Activated CD4-positive, alpha-beta memory T cell treated with anti-CD3 and anti-CD28 coated beads, Interleukin-2, amount 10 ng/mL, durations not matched to agents 7 days and 5 days (primary cell): Measurements from ENCODE around the gene ARVCF. TPM values are rescaled to one million over a fixed set of nuclear protein-coding genes. Genes with fewer than 3 reads are reported as not detected.
"Not testable (repeated sequence)": the region's sequence is repeated elsewhere in the genome, so short reads cannot be mapped to it uniquely, and the experiment has no call there.

ENCODE experiments used
- CTCF ChIA-PET: fragments of 350-600 bp; sonication (Branson Sonifier 250); formaldehyde crosslinking; loops from one replicate; lab custom pipeline; 2021; ENCODE audit warnings: antibody characterized with exemption, inconsistent platforms; lab: Charles Lee
- POLR2A ChIA-PET: fragments of 350-600 bp; sonication (Branson Sonifier 250); formaldehyde crosslinking; loops from one replicate; lab custom pipeline; 2021; ENCODE audit warnings: antibody characterized with exemption; lab: Charles Lee
- DNase-seq: peaks from one replicate; pipeline ENCODE4 v3.0.0-alpha.2; 2020
- H3K27ac Mint-ChIP-seq: one replicate; pipeline ENCODE4 v1.8.0; 2021; ENCODE audit warnings: mild to moderate bottlenecking, mixed read lengths
- H3K27me3 Mint-ChIP-seq: one replicate; pipeline ENCODE4 v1.8.0; 2021; ENCODE audit warnings: mixed read lengths
- H3K36me3 Mint-ChIP-seq: one replicate; pipeline ENCODE4 v1.8.0; 2021; ENCODE audit warnings: low read depth, mixed read lengths
- H3K4me1 Mint-ChIP-seq: one replicate; pipeline ENCODE4 v1.8.0; 2021; ENCODE audit warnings: mixed read lengths
- H3K4me3 Mint-ChIP-seq: one replicate; pipeline ENCODE4 v1.8.0; 2021; ENCODE audit warnings: mild to moderate bottlenecking, mixed read lengths
- H3K9me3 Mint-ChIP-seq: one replicate; pipeline ENCODE4 v1.8.0; 2021; ENCODE audit warnings: mixed read lengths
- total RNA-seq, 2 experiments: library from RNA; stranded (reverse); gene quantifications; one replicate each; pipeline ENCODE4 v1.2.3, GENCODE V29; 2021

The ARVCF gene
- total RNA-seq, 2 experiments from 2014 or later, result 0.58 to 0.71 TPM

- DNase-seq, result no peak
- ChIA-PET CTCF (interaction anchor here (1.1 kb wide), 2 partner anchors 17 to 21 kb away, joined by 3 read pairs; no protein-coding TSS in a partner anchor), POLR2A (no interaction called here)
- H3K4me3 Mint-ChIP-seq, result no peak overlapping the region
- peaks cover 5% of the 10 kb centered on the region for H3K36me3 Mint-ChIP-seq
- H3K4me1 Mint-ChIP-seq, result no peaks in the 10 kb centered on the region
- H3K27me3 Mint-ChIP-seq, result no peaks in the 10 kb centered on the region
- H3K27ac Mint-ChIP-seq, result no peak overlapping the region
- no peaks in the 10 kb centered on the region for H3K9me3 Mint-ChIP-seq
Observed at GRCh38 chr22:19930551-19931486, 85.8 kb downstream of the ARVCF start.

GRCh38 chr22:19929586-19930550 lies 86.8 kb downstream of the ARVCF start:
- DNase-seq, result no peak
- ChIA-PET POLR2A (no interaction called here), CTCF (interaction anchor here (1.1 kb wide), 2 partner anchors 16 to 20 kb away, joined by 3 read pairs; no protein-coding TSS in a partner anchor)
- no peaks in the 10 kb centered on the region for H3K27me3 Mint-ChIP-seq
- H3K4me1 Mint-ChIP-seq, result no peaks in the 10 kb centered on the region
- no peak overlapping the region for H3K27ac Mint-ChIP-seq
- H3K9me3 Mint-ChIP-seq, result no peaks in the 10 kb centered on the region
- H3K4me3 Mint-ChIP-seq, result no peak overlapping the region
- H3K36me3 Mint-ChIP-seq, result no peaks in the 10 kb centered on the region

GRCh38 chr22:19928207-19928606 lies 88.4 kb downstream of the ARVCF start:
- Mint-ChIP-seq H3K27me3 (no peaks in the 10 kb centered on the region), H3K4me1 (no peaks in the 10 kb centered on the region), H3K36me3 (no peaks in the 10 kb centered on the region), H3K9me3 (no peaks in the 10 kb centered on the region), H3K27ac (no peak overlapping the region), H3K4me3 (no peak overlapping the region)
- ChIA-PET CTCF (no interaction called here), POLR2A (no interaction called here)
- DNase-seq, result no peak

GRCh38 chr22:19927696-19928095 lies 88.9 kb downstream of the ARVCF start:
- no peak for DNase-seq
- H3K4me3 Mint-ChIP-seq, result no peak overlapping the region
- H3K27me3 Mint-ChIP-seq, result no peaks in the 10 kb centered on the region
- H3K27ac Mint-ChIP-seq, result no peak overlapping the region
- H3K4me1 Mint-ChIP-seq, result no peaks in the 10 kb centered on the region
- H3K9me3 Mint-ChIP-seq, result no peaks in the 10 kb centered on the region
- H3K36me3 Mint-ChIP-seq, result no peaks in the 10 kb centered on the region
- POLR2A ChIA-PET, result no interaction called here
- CTCF ChIA-PET, result no interaction called here

- H3K4me1 Mint-ChIP-seq, CTCF ChIA-PET, H3K36me3 Mint-ChIP-seq: not testable (repeated sequence)
Observed at GRCh38 chr22:19926028-19926427, 90.6 kb downstream of the ARVCF start.

GRCh38 chr22:19923914-19924513 lies 92.6 kb downstream of the ARVCF start:
- no peaks in the 10 kb centered on the region for H3K9me3 Mint-ChIP-seq
- no peaks in the 10 kb centered on the region for H3K36me3 Mint-ChIP-seq
- no peaks in the 10 kb centered on the region for H3K4me1 Mint-ChIP-seq
- no peaks in the 10 kb centered on the region for H3K27me3 Mint-ChIP-seq
- no peak overlapping the region for H3K27ac Mint-ChIP-seq
- DNase-seq, result no peak
- ChIA-PET CTCF (interaction anchor here (0.6 kb wide), 1 partner anchor 947 kb away, joined by 3 read pairs; no protein-coding TSS in a partner anchor), POLR2A (no interaction called here)
- no peak overlapping the region for H3K4me3 Mint-ChIP-seq

More at GRCh38 chr22:19926028-19926427, 90.6 kb downstream of the ARVCF start:
- H3K4me3 Mint-ChIP-seq, DNase-seq, H3K27ac Mint-ChIP-seq, POLR2A ChIA-PET, H3K27me3 Mint-ChIP-seq, H3K9me3 Mint-ChIP-seq: not testable (repeated sequence)

GRCh38 chr22:19921544-19922081 lies 95.0 kb downstream of the ARVCF start:
- H3K4me3 Mint-ChIP-seq, result no peak overlapping the region
- CTCF ChIA-PET, result interaction anchor here (0.7 to 1.7 kb wide), 2 partner anchors 191 to 293 kb away, joined by 3 to 5 read pairs; no protein-coding TSS in a partner anchor
- POLR2A ChIA-PET, result interaction anchor here (1.0 kb wide), 1 partner anchor 20 kb away, joined by 3 read pairs; the partner anchor contains the start of genes COMT and TXNRD2
- H3K9me3 Mint-ChIP-seq, result no peaks in the 10 kb centered on the region
- H3K27me3 Mint-ChIP-seq, result no peaks in the 10 kb centered on the region
- H3K36me3 Mint-ChIP-seq, result no peaks in the 10 kb centered on the region
- H3K4me1 Mint-ChIP-seq, result no peaks in the 10 kb centered on the region
- DNase-seq, result no peak
- H3K27ac Mint-ChIP-seq, result no peak overlapping the region

Other genes starting within 250 kb of the ARVCF start
- gene GNB1L, start 161.9 kb downstream of the ARVCF start, total RNA-seq, result 1 to 10 TPM; 7.4 to 8.7 TPM
- 10 to 100 TPM; 13.3 to 13.5 TPM for gene RTL10, start 161.9 kb downstream of the ARVCF start, total RNA-seq
- 10 to 100 TPM; 78.7 to 79.3 TPM for gene COMT, start 75.1 kb downstream of the ARVCF start, total RNA-seq
- 10 to 100 TPM; 18.9 to 19.1 TPM for gene TXNRD2, start 75.0 kb downstream of the ARVCF start, total RNA-seq
- 10 to 100 TPM; 39.1 to 44.5 TPM for gene TANGO2, start 4.3 kb upstream of the ARVCF start, total RNA-seq
- gene DGCR8, start 63.4 kb upstream of the ARVCF start, total RNA-seq, result 10 to 100 TPM; 40.4 to 41.1 TPM
- 100 to 1,000 TPM; 176 to 181 TPM for gene RANBP1, start 99.3 kb upstream of the ARVCF start, total RNA-seq
- 10 to 100 TPM; 71.8 to 75.2 TPM for gene TRMT2A, start 100.4 kb upstream of the ARVCF start, total RNA-seq
- gene ZDHHC8, start 115.0 kb upstream of the ARVCF start, total RNA-seq, result 10 to 100 TPM; 44.2 to 48.3 TPM
- gene CCDC188, start 134.2 kb upstream of the ARVCF start, total RNA-seq, result under 1 TPM; 0.33 to 0.76 TPM